HuH-7.5 (cell line): ENCODE data around the gene TBC1D9.
"Not testable (repeated sequence)": the region's sequence is repeated elsewhere in the genome, so short reads cannot be mapped to it uniquely, and the experiment has no call there.

Experiments
- DNase-seq: peaks from one replicate; pipeline ENCODE4 v3.0.0; 2011; ENCODE audit warnings: low spot score

TBC1D9 gene

DNA sequence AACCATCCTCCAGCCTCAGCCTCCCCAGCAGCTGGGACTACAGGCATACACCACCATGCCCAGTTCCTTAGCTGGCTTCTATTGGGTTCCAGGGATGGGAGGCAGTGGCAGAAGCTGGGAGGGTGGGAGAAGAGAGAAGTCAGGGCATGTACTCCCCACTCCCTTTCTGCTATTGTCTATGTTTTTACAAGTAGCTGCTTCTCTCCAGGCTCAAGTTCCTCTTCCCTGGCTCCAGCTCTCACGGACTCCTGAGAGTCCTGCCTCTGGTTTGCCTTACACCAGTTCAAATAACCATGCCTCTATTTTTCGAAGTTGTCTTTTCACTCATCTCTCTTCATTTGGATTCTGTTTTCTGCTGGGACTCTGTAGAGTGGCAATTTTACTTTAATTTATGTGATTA, 2.9 kb downstream of the TBC1D9 start:
- DNase-seq = no peak

DNA sequence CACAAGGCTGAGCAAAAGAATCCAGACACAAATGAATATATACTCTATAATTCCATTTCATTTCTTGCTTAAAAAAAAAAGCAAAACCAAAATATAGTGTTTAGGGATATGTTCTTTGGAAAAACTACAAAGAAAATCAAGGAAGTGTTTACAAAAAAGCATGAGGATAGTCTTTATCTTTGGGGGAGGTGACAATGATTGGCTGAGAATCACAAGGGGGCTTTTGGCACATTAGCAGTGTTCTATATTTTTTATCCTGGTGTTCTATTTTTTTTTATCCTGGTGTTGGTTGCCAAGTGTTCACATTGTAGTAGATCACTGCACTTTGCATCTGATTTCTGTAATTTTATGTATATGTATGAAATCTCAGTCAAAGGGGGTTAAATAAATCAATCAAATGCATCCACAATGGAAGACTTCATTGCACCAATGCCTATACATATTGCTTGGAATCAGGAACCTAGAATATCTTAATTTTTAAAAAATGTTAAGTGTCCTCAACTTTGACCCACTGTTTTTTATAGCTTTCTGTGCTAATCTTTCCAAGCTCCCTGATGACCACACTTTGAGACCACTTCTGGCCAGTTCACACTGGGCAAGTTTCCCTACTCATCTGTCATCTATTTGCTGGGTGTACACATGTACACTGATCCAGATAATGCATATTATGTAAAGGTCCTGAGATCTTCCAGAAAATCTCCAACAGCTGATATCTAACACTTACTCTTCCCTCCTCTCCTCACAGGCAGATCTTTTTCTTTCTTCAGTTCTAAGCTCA, 3.7 kb downstream of the TBC1D9 start:
- DNase-seq = no peak

DNA sequence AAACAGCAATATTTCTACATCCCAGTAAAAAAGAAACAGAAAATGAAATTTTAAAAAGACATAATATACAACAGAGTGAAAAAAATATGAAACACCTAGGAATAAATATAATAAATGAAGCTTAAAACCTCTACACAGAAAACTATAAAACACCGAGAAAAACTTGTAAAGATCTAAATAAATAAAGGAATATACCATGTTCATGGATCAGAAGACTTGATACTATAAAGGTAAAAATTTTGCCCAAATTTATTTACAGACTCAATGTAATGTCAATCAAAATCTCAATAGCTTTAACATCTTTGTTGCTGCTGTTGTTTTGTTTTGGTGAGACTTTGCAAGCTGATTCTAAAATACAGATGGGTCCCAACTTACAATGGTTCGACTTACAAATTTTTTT, 5.7 kb downstream of the TBC1D9 start:
- no peak for DNase-seq

DNA sequence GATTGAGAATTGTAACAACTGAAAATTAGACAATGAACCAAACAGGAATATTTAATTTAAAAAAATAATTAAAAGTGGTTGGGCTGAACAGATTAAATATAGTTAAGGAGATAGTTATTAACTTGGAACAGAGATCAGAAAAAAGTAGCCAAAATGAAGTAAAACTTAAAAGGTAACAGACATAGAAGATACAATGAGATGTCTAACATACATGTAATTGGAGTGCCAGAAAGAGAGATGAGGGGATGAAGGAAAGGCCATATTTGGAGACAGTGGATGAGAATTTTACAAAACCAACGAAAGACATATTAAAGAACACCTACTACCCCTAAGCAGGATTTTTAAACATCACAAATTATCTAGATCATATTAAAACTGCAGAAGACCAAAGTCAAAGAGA, 8.0 kb downstream of the TBC1D9 start:
- DNase-seq = no peak

DNA sequence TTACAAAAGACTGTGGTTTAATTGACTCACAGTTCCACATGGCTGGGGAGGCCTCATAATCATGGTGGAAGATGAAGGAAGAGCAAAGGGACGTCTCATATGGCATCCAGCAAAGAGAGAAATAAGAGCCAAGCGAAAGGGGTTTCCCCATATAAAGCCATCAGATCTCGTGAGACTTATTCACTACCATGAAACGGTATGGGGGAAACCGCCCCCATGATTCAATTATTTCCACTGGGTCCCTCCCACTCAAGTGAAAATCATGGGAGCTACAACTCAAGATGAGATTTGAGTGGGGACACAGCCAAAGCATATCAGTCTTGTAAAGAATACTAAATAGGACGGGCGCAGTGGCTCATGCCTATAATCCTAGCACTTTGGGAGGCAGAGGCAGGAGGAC, 9.6 kb downstream of the TBC1D9 start:
- not testable (repeated sequence) for DNase-seq

DNA sequence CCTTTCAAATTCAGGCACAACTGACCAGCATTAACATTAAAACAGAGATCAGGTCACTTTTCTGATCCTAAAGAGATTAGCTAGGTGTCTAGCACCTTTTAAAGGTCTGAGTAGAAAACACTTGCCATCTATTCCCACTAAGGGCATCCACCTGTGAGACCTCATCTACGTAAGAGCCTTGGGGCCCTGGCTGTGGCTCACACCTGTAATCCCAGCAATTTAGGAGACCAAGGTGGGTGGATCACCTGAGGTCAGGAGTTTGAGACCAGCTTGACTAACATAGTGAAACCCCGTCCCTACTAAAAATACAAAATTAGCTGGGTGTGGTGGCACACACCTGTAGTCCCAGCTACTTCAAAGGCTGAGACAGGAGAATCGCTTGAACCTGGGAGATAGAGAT, 11.8 kb downstream of the TBC1D9 start:
- DNase-seq = no peak

DNA sequence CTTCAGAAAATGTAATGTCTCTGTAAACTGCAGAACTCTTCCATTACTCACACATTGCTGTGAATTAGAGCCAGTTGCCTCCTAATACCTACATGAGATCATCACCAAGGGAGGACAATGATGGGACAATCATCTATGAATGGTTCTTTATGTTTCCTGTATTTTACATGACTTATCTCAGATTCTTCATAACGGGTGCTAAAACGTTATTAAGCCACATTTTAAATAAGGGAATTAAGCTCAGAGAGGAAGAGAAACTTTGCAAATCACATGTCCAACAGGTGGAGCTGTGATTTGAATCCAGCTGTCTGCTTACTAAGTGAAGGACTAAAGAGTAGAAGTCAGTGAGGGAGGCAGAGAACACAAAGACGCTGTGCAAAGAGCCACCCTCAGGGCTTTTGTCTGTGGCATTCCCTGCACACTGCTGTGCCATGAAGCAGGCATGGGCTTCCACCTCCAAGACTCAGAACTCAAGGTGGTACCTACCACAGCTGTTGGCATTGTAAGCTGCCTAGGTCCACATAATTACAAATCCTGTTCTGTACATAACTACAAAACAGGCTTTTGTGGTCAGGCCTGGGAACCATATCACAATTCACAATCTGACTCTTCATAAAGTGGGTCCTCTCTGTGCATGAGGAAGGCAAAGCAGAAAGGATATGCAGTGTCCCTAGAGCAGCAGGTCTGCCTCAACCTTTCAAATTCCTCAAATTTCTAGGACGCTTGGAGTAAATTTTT, 12.8 kb downstream of the TBC1D9 start:
- DNase-seq = no peak

DNA sequence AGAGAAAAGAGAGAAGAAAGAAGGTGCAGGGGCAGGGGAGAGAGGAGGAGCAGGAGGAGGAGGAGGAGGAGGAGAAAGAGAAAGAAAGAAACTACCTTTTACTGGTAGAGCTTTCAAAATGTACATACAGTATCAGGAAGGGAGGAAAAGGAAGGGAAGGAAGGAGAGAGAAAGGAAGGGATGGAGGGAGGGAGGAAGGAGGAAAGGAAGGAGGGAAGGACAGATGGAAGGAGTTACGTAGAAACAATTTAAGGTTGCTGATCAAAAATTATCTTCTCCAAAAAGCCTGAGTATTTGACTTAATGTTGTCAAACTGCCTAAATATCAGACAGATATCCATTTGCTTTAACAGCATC, 13.4 kb downstream of the TBC1D9 start:
- no peak for DNase-seq

DNA sequence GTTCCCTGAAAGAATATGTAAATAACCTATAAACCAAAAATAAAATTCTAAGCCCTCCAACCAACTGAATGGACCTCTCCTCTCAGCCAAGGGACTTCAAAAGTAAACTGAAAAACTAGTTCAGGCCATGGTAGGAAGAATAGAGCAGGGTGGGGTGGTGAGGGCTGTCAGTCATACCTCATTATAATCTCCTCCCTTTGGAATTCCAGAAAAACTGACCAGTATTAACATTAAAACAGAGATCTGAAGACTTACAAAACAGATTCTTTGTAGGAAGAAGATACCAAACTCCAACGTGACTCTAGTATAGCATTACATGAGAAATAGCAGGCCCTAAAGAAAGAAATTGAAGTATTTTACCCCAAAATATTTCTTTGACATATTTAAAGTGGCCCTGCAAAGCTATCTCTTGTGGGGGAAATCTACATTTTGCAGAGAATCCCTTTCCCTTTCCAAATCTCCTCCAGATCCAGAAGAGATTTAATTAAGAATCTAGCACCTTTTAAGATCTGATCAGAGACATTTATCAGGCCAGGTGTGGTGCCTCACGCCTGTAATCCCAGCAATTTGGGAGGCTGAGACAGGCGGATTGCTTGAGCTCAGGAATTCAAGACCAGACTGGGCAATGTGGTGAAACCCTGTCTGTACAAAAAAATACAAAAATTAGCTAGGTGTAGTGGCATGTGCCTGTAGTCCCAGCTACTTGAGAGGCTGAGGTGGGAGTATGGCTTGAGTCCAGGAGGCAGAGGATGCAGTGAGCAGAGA, 15.1 kb downstream of the TBC1D9 start:
- no peak for DNase-seq

DNA sequence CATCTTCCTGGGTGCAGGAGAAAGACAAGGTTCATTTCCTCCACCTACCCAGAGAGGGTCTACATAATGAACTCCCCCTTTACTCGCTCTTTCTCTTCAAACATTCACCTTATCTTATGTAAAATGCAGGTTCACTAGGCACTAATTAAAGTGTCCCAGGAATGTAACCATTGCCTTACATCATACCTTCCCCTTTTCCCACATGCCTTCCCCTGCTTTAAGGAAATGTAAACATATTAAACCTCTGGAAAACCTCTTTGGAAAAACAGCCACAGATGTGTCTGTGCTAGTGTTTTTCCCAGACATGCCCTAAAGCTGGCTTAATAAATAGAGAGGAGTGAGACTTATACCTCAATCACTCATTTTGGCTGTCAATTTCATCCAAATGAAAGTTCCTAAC, 15.8 kb downstream of the TBC1D9 start:
- DNase-seq = no peak

DNA sequence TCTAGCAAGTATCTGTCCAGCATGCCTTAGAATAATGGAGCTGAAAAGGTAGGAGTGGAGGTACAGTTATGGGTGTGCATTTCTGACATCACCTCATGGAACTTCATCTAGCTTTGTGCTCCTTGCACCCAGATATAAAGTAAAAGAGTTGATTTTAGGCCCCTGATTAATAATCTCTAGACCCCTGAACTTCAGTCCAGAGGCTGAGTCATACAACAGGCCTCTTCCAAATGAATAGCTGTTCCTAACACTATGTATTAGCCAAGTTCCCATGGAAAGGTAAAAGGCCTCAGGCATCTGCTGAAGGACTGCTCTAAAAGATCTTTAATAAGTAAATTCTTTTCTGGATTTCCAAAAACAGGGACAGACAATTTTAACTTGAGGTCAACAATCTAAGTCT, 16.2 kb downstream of the TBC1D9 start:
- no peak for DNase-seq

DNA sequence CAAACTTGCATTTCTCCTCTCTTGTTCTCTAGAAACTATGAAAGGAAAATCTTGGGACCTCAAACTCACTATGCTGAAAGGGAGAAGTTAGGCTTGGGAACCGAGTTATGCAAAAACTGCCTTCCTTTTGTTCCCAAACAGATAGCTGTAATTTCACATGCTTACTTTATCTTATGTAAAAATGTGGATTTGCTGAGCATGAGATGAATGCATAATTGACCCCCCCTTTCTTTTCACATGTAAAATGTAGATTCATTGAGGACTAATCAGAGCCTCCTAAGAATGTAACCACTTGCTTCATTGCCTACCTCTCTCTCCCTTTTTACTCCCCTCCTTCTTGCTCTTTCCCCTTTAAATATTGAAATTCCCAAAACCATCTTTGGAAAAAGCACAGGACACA, 18.0 kb downstream of the TBC1D9 start:
- no peak for DNase-seq

DNA sequence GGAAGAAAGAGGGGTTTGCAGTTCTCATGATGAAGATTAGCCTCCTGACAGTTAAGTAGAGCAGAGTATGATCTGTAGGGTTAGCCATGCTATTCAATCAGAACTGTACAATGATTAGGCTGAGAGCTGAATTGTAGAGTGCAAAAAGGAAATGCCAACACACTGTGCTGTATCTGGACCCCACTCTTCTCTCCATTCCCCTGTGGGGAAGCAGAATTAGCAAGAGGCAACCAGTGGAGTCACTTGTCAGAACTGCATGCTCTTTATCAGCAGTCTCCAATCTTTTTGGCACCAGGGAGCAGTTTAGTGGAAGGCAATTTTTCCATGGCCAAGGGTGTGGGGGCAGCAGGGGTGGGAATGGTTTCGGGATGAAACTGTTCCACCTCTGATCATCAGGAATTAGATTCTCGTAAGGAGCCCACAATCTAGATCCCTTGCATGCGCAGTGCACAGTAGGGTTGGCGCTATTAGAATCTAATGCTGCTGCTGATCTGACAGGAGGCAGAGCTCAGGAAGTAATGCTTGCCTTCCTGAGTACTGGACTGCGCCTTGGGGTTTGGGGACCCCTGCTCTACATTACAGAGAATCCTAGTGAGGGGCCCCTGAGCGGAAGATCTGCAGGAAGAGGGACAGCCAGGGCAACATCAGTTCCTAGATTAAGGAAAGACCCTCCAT, 19.4 kb downstream of the TBC1D9 start:
- no peak for DNase-seq

DNA sequence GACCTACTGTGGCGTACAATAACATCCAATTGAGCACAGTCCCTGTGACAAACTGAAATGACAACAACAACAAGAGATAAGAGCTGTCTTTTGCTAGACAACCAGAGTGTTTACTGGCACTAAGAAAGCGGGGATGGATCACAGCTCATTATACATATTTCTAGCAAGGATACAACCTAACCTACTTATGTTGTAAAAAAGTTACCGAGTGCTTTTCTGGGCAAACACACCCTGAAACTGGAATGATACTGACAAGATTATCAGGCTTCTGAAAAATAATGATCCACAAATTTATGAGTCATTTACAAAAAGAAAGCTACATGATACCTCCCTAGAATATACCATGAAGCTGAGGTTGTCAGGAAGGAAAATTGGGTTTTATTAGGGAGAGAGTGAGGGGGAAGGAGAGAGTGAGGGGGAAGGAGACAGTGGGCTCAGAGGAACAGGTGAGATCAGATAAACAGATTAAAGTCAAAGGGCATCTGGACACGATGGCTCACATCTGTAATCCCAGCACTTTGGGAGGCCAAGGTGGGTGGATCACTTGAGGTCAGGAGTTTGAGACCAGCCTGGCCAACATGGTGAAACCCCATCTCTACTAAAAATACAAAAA, 20.3 kb downstream of the TBC1D9 start:
- DNase-seq = no peak

DNA sequence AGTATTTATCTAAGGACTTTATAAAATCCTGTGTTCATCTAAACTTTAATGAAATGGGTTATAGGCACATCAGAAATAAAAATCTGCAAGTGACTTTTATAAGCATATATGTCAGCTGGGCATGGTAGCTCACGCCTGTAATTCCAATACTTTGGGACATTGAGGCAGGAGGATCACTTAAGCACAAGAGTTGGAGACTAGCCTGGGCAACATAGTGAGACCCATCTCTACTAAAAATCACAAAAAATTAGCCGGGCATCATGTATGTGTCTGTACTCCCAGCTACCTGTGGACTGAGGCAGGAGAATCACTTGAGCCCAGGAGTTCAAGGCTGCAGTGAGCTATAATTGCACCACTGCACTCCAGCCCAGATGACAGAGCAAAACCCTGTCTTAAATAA, 20.9 kb downstream of the TBC1D9 start:
- no peak for DNase-seq

DNA sequence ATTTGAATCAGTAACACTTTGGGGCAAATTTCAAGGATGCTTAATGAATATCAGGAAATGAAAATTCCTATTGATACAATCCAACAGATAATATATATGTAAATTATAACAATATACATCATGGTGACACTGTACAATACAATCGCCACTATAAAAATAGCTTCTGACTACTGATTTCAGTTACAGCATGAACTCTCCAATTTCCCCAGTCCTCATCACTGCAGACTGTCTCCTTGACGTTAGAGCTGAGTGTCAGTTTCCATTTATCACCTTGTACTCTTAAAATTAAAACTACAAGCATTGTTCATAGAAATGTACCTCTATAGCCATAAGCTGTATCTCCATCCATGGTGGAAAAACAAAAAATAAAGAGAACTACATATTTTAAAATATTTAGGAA, 23.4 kb downstream of the TBC1D9 start:
- DNase-seq = no peak

DNA sequence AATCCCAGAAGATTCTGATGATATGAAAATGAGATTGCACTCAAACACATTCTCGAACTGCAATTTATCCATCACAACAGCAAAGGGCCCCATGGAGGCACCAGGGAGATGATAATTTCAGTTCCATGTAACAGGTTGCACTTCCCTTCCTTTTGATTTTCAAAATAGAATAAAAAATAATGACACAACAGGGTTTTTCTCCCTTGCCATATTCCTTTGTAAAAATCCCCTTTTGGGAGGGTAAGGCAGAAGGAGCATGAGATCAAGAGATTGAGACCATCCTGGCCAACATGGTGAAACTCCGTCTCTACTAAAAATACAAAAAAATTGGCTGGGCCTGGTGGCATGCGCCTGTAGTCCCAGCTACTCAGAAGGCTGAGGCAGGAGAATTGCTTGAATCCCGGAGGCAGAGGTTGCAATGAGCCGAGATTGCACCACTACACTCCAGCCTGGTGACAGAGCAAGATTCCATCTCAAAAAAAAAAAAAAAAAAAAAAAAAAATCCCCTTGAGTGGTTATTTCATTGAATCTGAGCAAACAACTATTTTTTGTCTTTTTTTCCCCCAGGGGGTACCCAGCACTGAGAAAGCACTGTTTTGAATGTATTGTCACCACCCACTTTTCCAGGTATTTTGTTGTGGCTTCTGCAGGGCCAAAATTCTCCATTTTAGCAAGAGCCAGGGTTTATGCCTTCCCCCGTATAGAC, 26.7 kb downstream of the TBC1D9 start:
- DNase-seq = no peak

DNA sequence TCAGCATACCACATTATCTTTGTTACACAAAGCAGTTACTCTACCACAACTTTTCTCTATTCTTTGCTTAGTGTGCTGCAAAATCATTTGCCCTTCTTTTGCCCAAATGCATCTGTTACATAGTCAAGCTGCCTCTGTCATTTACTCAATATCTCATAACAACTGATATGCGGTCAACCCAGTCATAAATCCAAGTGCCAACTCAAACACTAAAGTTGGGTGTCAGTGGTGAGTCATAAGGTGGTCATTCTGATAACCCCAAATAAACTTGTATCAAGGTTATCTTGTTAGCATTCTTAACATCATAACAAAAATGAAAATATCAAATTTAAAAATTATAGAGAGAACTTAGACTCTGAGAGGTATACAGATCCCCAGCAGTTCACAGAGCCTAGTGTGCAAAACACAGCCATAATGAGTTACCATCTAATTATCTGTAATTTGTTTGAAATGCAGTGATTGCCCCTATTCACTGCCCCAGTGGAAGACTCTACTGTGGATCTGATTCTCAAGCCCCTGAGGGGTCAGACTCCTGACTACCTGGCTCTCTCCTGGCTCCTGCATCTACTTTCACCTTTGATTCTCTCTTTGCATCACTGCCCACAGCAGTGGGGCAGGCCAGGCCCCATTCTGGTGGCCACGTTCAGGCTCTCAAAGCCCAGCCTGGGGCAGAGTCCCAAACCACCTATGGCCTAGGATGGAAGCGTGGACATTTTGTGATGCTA, 29.2 kb downstream of the TBC1D9 start:
- no peak for DNase-seq

DNA sequence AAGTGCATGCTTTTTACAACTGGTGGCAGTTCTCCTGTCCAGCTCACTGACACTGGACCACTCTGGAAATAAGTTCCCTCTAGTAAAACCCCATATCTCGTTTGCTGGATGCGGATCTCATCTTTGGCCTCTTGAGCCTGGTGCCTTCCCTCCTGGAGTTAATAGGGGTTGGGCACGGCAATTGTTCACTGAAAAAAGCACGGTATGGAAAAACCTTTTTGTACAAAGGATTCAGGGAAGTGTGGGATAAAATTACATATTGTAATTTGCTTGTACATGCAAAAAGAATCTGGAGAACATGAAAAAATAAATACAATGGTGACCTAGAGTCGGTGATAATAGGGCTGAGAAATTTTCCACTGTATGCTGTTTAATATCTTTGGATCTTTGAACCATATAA, 30.6 kb downstream of the TBC1D9 start:
- DNase-seq = no peak

DNA sequence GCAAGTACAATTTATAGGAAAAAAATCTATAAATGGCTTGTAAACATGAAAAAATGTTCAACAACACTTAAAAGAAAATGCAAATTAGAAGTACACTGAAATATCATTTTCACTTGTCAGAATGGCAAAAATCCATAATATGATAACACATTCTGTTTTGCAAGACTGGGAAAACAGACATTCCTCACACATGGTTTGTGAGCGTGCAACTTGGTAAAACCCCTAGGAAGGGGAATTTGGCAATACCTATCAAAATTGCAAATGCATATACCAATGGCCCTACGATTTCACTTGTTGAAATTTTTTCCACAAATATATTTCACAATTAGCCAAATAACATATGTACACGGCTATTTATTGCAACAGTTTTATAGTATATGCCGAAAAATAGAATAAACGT, 31.4 kb downstream of the TBC1D9 start:
- no peak for DNase-seq
